ENCODE data around the gene CREB1. TPM values are rescaled to one million over a fixed set of nuclear protein-coding genes. Genes with fewer than 3 reads are reported as not detected.

CREB1 gene
- 54.5 and 54.8 TPM in 2 replicates for total RNA-seq

- TF ChIP-seq CTCF (IDR thresholded peaks at IDR 0.05; ENCODE audit: insufficient read depth, low read length, poor library complexity, severe bottlenecking) = no peak
- Histone ChIP-seq H3K27me3 (ENCODE audit: control insufficient read depth, insufficient read depth, low read length) (no peaks in the 10 kb centered on the region), H3K4me3 (ENCODE audit: low read depth, low read length) (peak within 1 kb of the TSS; percentile 81), H3K36me3 (ENCODE audit: control insufficient read depth, insufficient read depth, low read length) (no peaks in the 10 kb centered on the region)
- peak; percentile 89 for DNase-seq (ENCODE audit: low read depth)
Observed at GRCh38 chr2:207529330-207530159, at the start of gene CREB1. Gene CREB1 (plus strand): TSS chr2:207529962. CDS start chr2:207555636, 25,674 bp downstream.

- Histone ChIP-seq H3K27me3 (ENCODE audit: control insufficient read depth, insufficient read depth, low read length) (no peaks in the 10 kb centered on the region), H3K4me3 (ENCODE audit: low read depth, low read length) (no peak overlapping the region)
- TF ChIP-seq CTCF (IDR thresholded peaks at IDR 0.05; ENCODE audit: insufficient read depth, low read length, poor library complexity, severe bottlenecking) = no peak
Observed at GRCh38 chr2:207480521-207481040, 49.2 kb upstream of the CREB1 start.

GRCh38 chr2:207481924-207482323 is 47.8 kb upstream of the CREB1 start:
- TF ChIP-seq CTCF (IDR thresholded peaks at IDR 0.05; ENCODE audit: insufficient read depth, low read length, poor library complexity, severe bottlenecking) = no peak
- Histone ChIP-seq H3K4me3 (ENCODE audit: low read depth, low read length) (no peak overlapping the region), H3K27me3 (ENCODE audit: control insufficient read depth, insufficient read depth, low read length) (no peaks in the 10 kb centered on the region), H3K36me3 (ENCODE audit: control insufficient read depth, insufficient read depth, low read length) (no peaks in the 10 kb centered on the region)
- DNase-seq (ENCODE audit: low read depth) = no peak

More at GRCh38 chr2:207480521-207481040, 49.2 kb upstream of the CREB1 start:
- no peaks in the 10 kb centered on the region for H3K36me3 ChIP-seq (ENCODE audit: control insufficient read depth, insufficient read depth, low read length)
- no peak for DNase-seq (ENCODE audit: low read depth)

- no peak for TF ChIP-seq CTCF (IDR thresholded peaks at IDR 0.05; ENCODE audit: insufficient read depth, low read length, poor library complexity, severe bottlenecking)
- no peak for DNase-seq (ENCODE audit: low read depth)
- Histone ChIP-seq H3K36me3 (ENCODE audit: control insufficient read depth, insufficient read depth, low read length) (no peaks in the 10 kb centered on the region), H3K4me3 (ENCODE audit: low read depth, low read length) (no peak overlapping the region), H3K27me3 (ENCODE audit: control insufficient read depth, insufficient read depth, low read length) (no peaks in the 10 kb centered on the region)
Observed at GRCh38 chr2:207482630-207483029, 47.1 kb upstream of the CREB1 start.

GRCh38 chr2:207483066-207483465 is 46.7 kb upstream of the CREB1 start:
- no peaks in the 10 kb centered on the region for H3K27me3 ChIP-seq (ENCODE audit: control insufficient read depth, insufficient read depth, low read length)
- no peak for DNase-seq (ENCODE audit: low read depth)
- no peak for TF ChIP-seq CTCF (IDR thresholded peaks at IDR 0.05; ENCODE audit: insufficient read depth, low read length, poor library complexity, severe bottlenecking)
- no peak overlapping the region for H3K4me3 ChIP-seq (ENCODE audit: low read depth, low read length)
- no peaks in the 10 kb centered on the region for H3K36me3 ChIP-seq (ENCODE audit: control insufficient read depth, insufficient read depth, low read length)

Data from kidney epithelial cell (primary cell).